ENCODE measurements around the gene OR52K2. TPM values are rescaled to one million over a fixed set of nuclear protein-coding genes. Genes with fewer than 3 reads are reported as not detected.

OR52K2 gene
- total and polyA plus RNA-seq, 2 donors (not counting 1 experiment from before 2014, with no cell fraction given): not detected

DNA sequence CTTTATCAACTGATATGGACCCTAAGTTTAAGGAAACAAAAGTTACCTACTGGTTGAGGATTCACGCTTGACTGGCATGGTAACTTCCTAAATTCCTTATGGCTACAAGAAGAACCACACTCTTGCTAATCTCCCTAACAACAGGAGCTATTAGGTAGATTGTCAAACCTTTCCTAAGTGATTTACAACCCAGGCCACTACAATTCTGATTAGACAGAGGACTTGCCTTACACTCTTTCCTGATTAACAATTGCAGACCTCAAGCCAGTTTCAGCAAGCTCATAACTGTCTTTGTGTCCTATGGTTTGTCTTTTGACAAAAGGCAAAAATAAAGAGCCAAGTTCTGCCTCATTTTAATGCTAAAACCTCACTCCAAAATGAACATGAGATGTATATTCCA, 16.3 kb downstream of the OR52K2 start:
- H3K4me1 ChIP-seq (ENCODE audit: control insufficient read depth in 2 of 2, insufficient read depth in 2 of 2, low read length in 2 of 2): peaks cover 0 to 8% of the 10 kb centered on the region in 2 donors
- H3K4me3 ChIP-seq (ENCODE audit: control extremely low read depth in 1 of 5, extremely low read depth in 1 of 5, insufficient read depth in 1 of 5, low read depth in 2 of 5, low read length in 4 of 5): no peak overlapping the region
- Mint-ChIP-seq H3K4me3 (no peak overlapping the region), H3K9me3 (ENCODE audit: insufficient read depth) (peaks cover 13% of the 10 kb centered on the region), H3K27ac (no peak overlapping the region), H3K4me1 (peaks cover 24% of the 10 kb centered on the region), H3K27me3 (peaks cover 9% of the 10 kb centered on the region)
- H3K27me3 ChIP-seq (replicated peaks in 1 of 4; ENCODE audit: control extremely low read depth in 1 of 4, control insufficient read depth in 3 of 4, insufficient read depth in 4 of 4, low read length in 3 of 4): no peaks in the 10 kb centered on the region
- WGBS (ENCODE audit: insufficient coverage): 100% methylated on average over 1 of the region's 1 CpG
- DNase-seq: no peak
- peaks cover 3 to 10% (median 10%) of the 10 kb centered on the region in 3 donors for H3K9me3 ChIP-seq (ENCODE audit: control extremely low read depth in 1 of 3, control insufficient read depth in 2 of 3, insufficient read depth in 1 of 3, low read length in 2 of 3)
- H4K20me1 ChIP-seq (ENCODE audit: control insufficient read depth, insufficient read depth, low read length, poor library complexity, severe bottlenecking): no peaks in the 10 kb centered on the region
- intact Hi-C loops (cut with micrococcal nuclease): no loop called here
- no peak overlapping the region for H2AFZ ChIP-seq (ENCODE audit: insufficient read depth, low read depth, low read length, poor library complexity, severe bottlenecking)
- no peaks in the 10 kb centered on the region for H3K36me3 ChIP-seq (replicated peaks in 1 of 2; ENCODE audit: control extremely low read depth in 1 of 2, control insufficient read depth in 1 of 2, extremely low read depth in 1 of 2, insufficient read depth in 2 of 2, low read length in 1 of 2)
- H3K79me2 ChIP-seq (ENCODE audit: control insufficient read depth, insufficient read depth, low read length): no peaks in the 10 kb centered on the region
- TF ChIP-seq, protein P1, sequence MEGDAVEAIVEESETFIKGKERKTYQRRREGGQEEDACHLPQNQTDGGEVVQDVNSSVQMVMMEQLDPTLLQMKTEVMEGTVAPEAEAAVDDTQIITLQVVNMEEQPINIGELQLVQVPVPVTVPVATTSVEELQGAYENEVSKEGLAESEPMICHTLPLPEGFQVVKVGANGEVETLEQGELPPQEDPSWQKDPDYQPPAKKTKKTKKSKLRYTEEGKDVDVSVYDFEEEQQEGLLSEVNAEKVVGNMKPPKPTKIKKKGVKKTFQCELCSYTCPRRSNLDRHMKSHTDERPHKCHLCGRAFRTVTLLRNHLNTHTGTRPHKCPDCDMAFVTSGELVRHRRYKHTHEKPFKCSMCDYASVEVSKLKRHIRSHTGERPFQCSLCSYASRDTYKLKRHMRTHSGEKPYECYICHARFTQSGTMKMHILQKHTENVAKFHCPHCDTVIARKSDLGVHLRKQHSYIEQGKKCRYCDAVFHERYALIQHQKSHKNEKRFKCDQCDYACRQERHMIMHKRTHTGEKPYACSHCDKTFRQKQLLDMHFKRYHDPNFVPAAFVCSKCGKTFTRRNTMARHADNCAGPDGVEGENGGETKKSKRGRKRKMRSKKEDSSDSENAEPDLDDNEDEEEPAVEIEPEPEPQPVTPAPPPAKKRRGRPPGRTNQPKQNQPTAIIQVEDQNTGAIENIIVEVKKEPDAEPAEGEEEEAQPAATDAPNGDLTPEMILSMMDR (IDR thresholded peaks at IDR 0.05): no peak
- no peak for TF ChIP-seq EZH2 (IDR thresholded peaks at IDR 0.05; ENCODE audit: borderline replicate concordance, insufficient read depth, low read depth, low read length, poor library complexity, severe bottlenecking)
- H3K9ac ChIP-seq (ENCODE audit: low read length): no peak overlapping the region
- ATAC-seq (ENCODE audit: low read depth): no peak
- ChIA-PET CTCF (interaction anchor here (1.1 kb wide), 1 partner anchor 28 kb away, joined by 3 read pairs; no protein-coding TSS in a partner anchor), POLR2A (no interaction called here)
- H3K4me2 ChIP-seq (replicated peaks; ENCODE audit: low read depth, low read length, poor library complexity, severe bottlenecking): no peak overlapping the region
- H3K27ac ChIP-seq (ENCODE audit: low read length in 2 of 2): no peak overlapping the region

DNA sequence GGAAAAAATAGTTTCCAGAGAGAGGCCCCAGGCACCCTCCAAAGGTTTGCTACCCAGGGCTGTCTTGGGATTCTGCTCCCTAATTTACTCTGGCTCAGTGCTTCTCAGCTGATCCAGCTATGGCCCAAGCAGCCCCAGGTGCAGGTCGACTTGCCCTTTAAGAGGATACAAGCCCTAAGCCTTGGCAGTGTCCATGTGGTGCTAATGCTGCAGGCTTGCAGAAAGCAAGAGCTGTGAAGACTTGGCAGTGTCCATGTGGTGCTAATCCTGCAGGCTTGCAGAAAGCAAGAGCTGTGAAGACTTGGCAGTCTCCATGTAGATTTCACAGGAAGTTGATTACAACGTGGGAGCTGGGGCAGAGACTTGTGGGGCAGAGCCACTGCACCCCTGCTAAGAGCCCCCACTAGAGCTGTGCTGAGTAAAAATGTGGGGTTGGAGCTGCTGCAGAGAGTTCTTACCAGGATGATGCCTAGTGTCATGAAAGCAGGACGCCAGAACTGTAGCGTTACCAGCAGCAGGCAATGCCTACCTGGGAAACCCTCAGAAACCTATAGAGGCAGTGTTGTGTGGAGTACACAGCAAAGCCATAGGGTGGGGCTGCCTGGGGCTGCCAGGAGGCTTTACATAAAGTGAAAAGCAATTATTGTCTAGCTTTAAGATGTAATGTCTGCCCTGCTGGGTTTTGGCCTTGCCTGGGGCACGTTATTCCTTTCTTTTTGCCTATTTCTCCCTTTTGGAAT, 17.2 kb downstream of the OR52K2 start:
- whole genome bisulfite sequencing (ENCODE audit: insufficient coverage): 72% methylated on average over 5 of the region's 5 CpGs

More for the DNA sequence above, 17.2 kb downstream of the OR52K2 start:
- DNase-seq (no peak), ATAC-seq (ENCODE audit: low read depth) (no peak)
- H3K27ac ChIP-seq (ENCODE audit: low read length in 2 of 2): no peak overlapping the region
- H4K20me1 ChIP-seq (ENCODE audit: control insufficient read depth, insufficient read depth, low read length, poor library complexity, severe bottlenecking): no peaks in the 10 kb centered on the region
- TF ChIP-seq, protein P1 (IDR thresholded peaks at IDR 0.05): no peak
- TF ChIP-seq EZH2 (IDR thresholded peaks at IDR 0.05; ENCODE audit: borderline replicate concordance, insufficient read depth, low read depth, low read length, poor library complexity, severe bottlenecking): no peak
- POLR2A ChIA-PET: no interaction called here
- intact Hi-C loops (cut with micrococcal nuclease): no loop called here
- no peak overlapping the region for H3K9ac ChIP-seq (ENCODE audit: low read length)
- H3K9me3 Mint-ChIP-seq (ENCODE audit: insufficient read depth): peaks cover 13% of the 10 kb centered on the region
- no peak overlapping the region for H3K4me3 ChIP-seq (ENCODE audit: control extremely low read depth in 1 of 5, extremely low read depth in 1 of 5, insufficient read depth in 1 of 5, low read depth in 2 of 5, low read length in 4 of 5)
- H3K27me3 ChIP-seq (replicated peaks in 1 of 4; ENCODE audit: control extremely low read depth in 1 of 4, control insufficient read depth in 3 of 4, insufficient read depth in 4 of 4, low read length in 3 of 4): no peaks in the 10 kb centered on the region
- H3K4me3 Mint-ChIP-seq: no peak overlapping the region
- peaks cover 3 to 10% (median 10%) of the 10 kb centered on the region in 3 donors for H3K9me3 ChIP-seq (ENCODE audit: control extremely low read depth in 1 of 3, control insufficient read depth in 2 of 3, insufficient read depth in 1 of 3, low read length in 2 of 3)
- CTCF ChIA-PET: interaction anchor here (1.1 kb wide), 1 partner anchor 27 kb away, joined by 3 read pairs; no protein-coding TSS in a partner anchor
- peaks cover 9% of the 10 kb centered on the region for H3K27me3 Mint-ChIP-seq
- H3K27ac Mint-ChIP-seq: no peak overlapping the region
- H2AFZ ChIP-seq (ENCODE audit: insufficient read depth, low read depth, low read length, poor library complexity, severe bottlenecking): no peak overlapping the region
- H3K79me2 ChIP-seq (ENCODE audit: control insufficient read depth, insufficient read depth, low read length): no peaks in the 10 kb centered on the region
- H3K36me3 ChIP-seq (replicated peaks in 1 of 2; ENCODE audit: control extremely low read depth in 1 of 2, control insufficient read depth in 1 of 2, extremely low read depth in 1 of 2, insufficient read depth in 2 of 2, low read length in 1 of 2): no peaks in the 10 kb centered on the region
- H3K4me1 ChIP-seq (ENCODE audit: control insufficient read depth in 2 of 2, insufficient read depth in 2 of 2, low read length in 2 of 2): peaks cover 0 to 8% of the 10 kb centered on the region in 2 donors
- H3K4me2 ChIP-seq (replicated peaks; ENCODE audit: low read depth, low read length, poor library complexity, severe bottlenecking): no peak overlapping the region
- peaks cover 24% of the 10 kb centered on the region for H3K4me1 Mint-ChIP-seq

Measured in B cell (primary cell).